ENCODE results near the gene AFF1.

GRCh38 chr4:86934771-86935565 lies at the start of gene AFF1:
- peak; percentile 35 for TF ChIP-seq CTCF (IDR thresholded peaks at IDR 0.05; ENCODE audit: low read depth, low read length, missing input control)
- TF ChIP-seq REST (IDR thresholded peaks at IDR 0.05), result no peak
- peak; percentile 42 to 65 for TF ChIP-seq RAD21 (IDR thresholded peaks at IDR 0.05)
- TF ChIP-seq ATF3 (IDR thresholded peaks at IDR 0.05), result no peak
- no peak for TF ChIP-seq EGR1 (IDR thresholded peaks at IDR 0.05; ENCODE audit: low read depth in 2 of 2)

All from liver (tissue), 3 donors.